Measurements from ENCODE around the gene SETD2. TPM values are rescaled to one million over a fixed set of nuclear protein-coding genes. Genes with fewer than 3 reads are reported as not detected.
A peak's percentile ranks its signal among the peaks of the same experiment; 100 is the strongest.

The SETD2 gene
- polyA plus RNA-seq, 3 donors, result 3.1 to 22.4 (median 7.5) TPM

DNA sequence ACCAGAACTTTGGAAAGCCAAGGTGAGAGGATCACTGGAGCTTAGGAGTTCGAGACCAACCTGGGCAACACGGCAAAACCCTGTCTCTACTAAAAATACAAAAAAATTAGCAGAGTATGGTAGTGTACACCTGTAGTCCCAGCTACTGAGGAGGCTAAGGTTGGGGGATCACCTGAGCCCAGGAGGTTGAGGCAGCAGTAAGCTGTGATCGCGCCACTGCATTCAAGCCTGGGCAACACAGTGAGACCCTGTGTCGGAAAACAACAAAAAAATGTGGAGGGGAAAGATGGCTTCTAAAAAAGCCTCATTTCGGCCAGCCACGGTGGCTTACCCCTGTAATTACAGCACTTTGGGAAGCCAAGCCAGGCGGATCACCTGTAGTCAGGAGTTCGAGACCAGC lies 54.5 kb downstream of the SETD2 start:
- Histone ChIP-seq H4K20me1 (ENCODE audit: insufficient read depth, low read length) (peaks cover 47% of the 10 kb centered on the region), H3K9ac (ENCODE audit: insufficient read depth, low read length, poor library complexity, severe bottlenecking) (no peak overlapping the region), H3K79me2 (ENCODE audit: insufficient read depth, low read length) (peaks cover 22% of the 10 kb centered on the region), H2AFZ (ENCODE audit: insufficient read depth, low read depth, low read length, poor library complexity, severe bottlenecking) (no peak overlapping the region), H3K4me1 (ENCODE audit: control insufficient read depth in 1 of 2, insufficient read depth in 2 of 2, low read length in 2 of 2) (no peaks in the 10 kb centered on the region), H3K4me3 (replicated peaks in 1 of 3; ENCODE audit: low read depth in 2 of 3, low read length in 3 of 3) (no peak overlapping the region), H3K36me3 (replicated peaks in 1 of 2; ENCODE audit: control insufficient read depth in 1 of 2, insufficient read depth in 2 of 2, low read length in 2 of 2) (peaks cover 35 to 94% of the 10 kb centered on the region in 2 donors), H3K27me3 (ENCODE audit: control insufficient read depth in 2 of 2, insufficient read depth in 2 of 2, low read length in 2 of 2) (no peaks in the 10 kb centered on the region), H3K9me3 (replicated peaks in 1 of 2; ENCODE audit: control insufficient read depth in 1 of 2, insufficient read depth in 1 of 2, low read length in 2 of 2) (no peaks in the 10 kb centered on the region), H3K27ac (ENCODE audit: low read depth in 1 of 2, low read length in 2 of 2) (no peak overlapping the region), H3K4me2 (replicated peaks; ENCODE audit: extremely low read depth, low read length, poor library complexity, severe bottlenecking) (no peak overlapping the region)
- no peaks in the 10 kb centered on the region for H3K27me3 Mint-ChIP-seq (ENCODE audit: low read depth in 3 of 3)
- peaks cover 55 to 86% of the 10 kb centered on the region in 2 donors for H3K36me3 Mint-ChIP-seq
- H3K4me1 Mint-ChIP-seq, result peaks cover 10% of the 10 kb centered on the region
- TF ChIP-seq, protein P1, sequence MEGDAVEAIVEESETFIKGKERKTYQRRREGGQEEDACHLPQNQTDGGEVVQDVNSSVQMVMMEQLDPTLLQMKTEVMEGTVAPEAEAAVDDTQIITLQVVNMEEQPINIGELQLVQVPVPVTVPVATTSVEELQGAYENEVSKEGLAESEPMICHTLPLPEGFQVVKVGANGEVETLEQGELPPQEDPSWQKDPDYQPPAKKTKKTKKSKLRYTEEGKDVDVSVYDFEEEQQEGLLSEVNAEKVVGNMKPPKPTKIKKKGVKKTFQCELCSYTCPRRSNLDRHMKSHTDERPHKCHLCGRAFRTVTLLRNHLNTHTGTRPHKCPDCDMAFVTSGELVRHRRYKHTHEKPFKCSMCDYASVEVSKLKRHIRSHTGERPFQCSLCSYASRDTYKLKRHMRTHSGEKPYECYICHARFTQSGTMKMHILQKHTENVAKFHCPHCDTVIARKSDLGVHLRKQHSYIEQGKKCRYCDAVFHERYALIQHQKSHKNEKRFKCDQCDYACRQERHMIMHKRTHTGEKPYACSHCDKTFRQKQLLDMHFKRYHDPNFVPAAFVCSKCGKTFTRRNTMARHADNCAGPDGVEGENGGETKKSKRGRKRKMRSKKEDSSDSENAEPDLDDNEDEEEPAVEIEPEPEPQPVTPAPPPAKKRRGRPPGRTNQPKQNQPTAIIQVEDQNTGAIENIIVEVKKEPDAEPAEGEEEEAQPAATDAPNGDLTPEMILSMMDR (IDR thresholded peaks at IDR 0.05), result no peak
- WGBS (ENCODE audit: insufficient coverage), result 100% methylated on average over 5 of the region's 9 CpGs
- DNase-seq, result no peak
- intact Hi-C loops (cut with micrococcal nuclease), result no loop called here
- H3K9me3 Mint-ChIP-seq, result no peaks in the 10 kb centered on the region
- H3K27ac Mint-ChIP-seq, result peak overlapping the region in 1 of 7 donors; percentile 50
- no peak overlapping the region for H3K4me3 Mint-ChIP-seq

DNA sequence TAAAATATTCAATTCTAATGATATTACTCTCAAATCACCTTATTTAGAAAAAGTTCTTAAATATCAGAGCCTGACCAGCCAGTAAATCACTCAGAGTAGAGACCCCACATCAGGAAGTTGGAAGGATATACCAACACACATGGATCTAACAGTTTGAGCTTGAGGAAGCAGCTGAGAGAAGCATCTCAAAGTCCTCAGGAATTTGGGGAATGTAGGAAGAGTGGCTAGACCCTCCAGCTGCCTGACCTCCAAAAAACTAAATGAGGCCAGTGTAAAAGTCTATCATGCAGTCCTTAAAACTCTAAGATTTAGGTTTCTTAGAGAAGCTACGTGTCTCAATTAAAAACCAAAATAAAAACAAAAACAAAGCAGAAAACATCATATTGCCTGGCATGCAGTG lies 55.4 kb downstream of the SETD2 start:
- Histone ChIP-seq H3K79me2 (ENCODE audit: insufficient read depth, low read length) (peaks cover 21% of the 10 kb centered on the region), H4K20me1 (ENCODE audit: insufficient read depth, low read length) (peaks cover 41% of the 10 kb centered on the region), H3K4me2 (replicated peaks; ENCODE audit: extremely low read depth, low read length, poor library complexity, severe bottlenecking) (no peak overlapping the region), H3K36me3 (replicated peaks in 1 of 2; ENCODE audit: control insufficient read depth in 1 of 2, insufficient read depth in 2 of 2, low read length in 2 of 2) (peaks cover 32 to 94% of the 10 kb centered on the region in 2 donors), H3K4me1 (ENCODE audit: control insufficient read depth in 1 of 2, insufficient read depth in 2 of 2, low read length in 2 of 2) (no peaks in the 10 kb centered on the region), H3K9ac (ENCODE audit: insufficient read depth, low read length, poor library complexity, severe bottlenecking) (no peak overlapping the region), H3K27ac (ENCODE audit: low read depth in 1 of 2, low read length in 2 of 2) (no peak overlapping the region), H3K4me3 (replicated peaks in 1 of 3; ENCODE audit: low read depth in 2 of 3, low read length in 3 of 3) (no peak overlapping the region), H3K9me3 (replicated peaks in 1 of 2; ENCODE audit: control insufficient read depth in 1 of 2, insufficient read depth in 1 of 2, low read length in 2 of 2) (no peaks in the 10 kb centered on the region), H2AFZ (ENCODE audit: insufficient read depth, low read depth, low read length, poor library complexity, severe bottlenecking) (no peak overlapping the region), H3K27me3 (ENCODE audit: control insufficient read depth in 2 of 2, insufficient read depth in 2 of 2, low read length in 2 of 2) (no peaks in the 10 kb centered on the region)
- Mint-ChIP-seq H3K4me3 (no peak overlapping the region), H3K36me3 (peaks cover 51 to 83% of the 10 kb centered on the region in 2 donors), H3K9me3 (no peaks in the 10 kb centered on the region), H3K4me1 (peaks cover 2% of the 10 kb centered on the region), H3K27ac (peak overlapping the region in 2 of 7 donors; percentile 2 to 58), H3K27me3 (ENCODE audit: low read depth in 3 of 3) (no peaks in the 10 kb centered on the region)
- DNase-seq, result no peak
- TF ChIP-seq, protein P1 (IDR thresholded peaks at IDR 0.05), result no peak
- intact Hi-C loops (cut with micrococcal nuclease), result no loop called here
- no CpG with 5 or more reads among the region's 1 CpG for WGBS (ENCODE audit: insufficient coverage)
